Loucy (cell line): ENCODE data around the gene FOLR2.

Source experiments
- CTCF ChIP-seq: fragments of 200-600 bp; sonication (generic); conservative IDR thresholded peaks from 2 replicates; pipeline ENCODE4 v1.5.1; 2014; ENCODE audit warnings: mild to moderate bottlenecking, antibody characterized with exemption, low read length
- EZH2phosphoT487 ChIP-seq: fragments of 200-600 bp; IDR thresholded peaks from 2 replicates; pipeline ENCODE4 v1.6.1; 2018; ENCODE audit warnings: antibody characterized with exemption, mild to moderate bottlenecking, moderate library complexity, borderline replicate concordance

DNA sequence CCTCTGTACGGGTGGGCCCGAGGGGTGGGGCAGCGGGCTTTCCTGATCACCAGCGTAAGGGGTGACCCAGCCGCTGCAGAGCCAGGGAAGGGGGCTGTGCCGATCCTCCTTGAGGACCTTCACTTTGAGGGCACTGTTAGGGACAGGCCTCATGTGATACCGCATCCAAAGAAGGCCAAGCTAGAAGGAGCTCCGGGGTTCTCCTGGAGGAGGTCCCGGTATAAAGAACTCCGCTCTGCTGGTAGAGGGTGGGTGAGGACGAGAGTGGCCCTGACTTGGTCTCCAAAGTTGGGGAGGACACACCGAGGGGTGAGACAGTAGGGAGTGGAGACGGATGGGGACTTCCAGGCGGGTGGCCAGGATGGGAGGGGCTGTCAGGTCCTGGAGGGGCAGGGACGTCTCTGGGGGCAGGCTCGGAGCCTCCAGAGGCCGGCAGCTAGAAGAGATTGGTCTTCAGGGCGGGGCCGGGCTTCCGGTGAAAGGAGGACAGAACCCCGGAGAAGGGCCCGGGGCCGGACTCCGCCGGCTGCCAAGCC is 22.8 kb downstream of the FOLR2 start:
- no peak for TF ChIP-seq CTCF
- TF ChIP-seq EZH2phosphoT487: no peak
